GM12878 (cell line): Measurements from ENCODE around the gene UBE2J2. TPM values are rescaled to one million over a fixed set of nuclear protein-coding genes. Genes with fewer than 3 reads are reported as not detected.

Experiments used
- CEBPZ ChIP-seq: fragments of 150-350 bp; IDR thresholded peaks from 2 replicates; pipeline ENCODE4 v1.6.1; 2016; ENCODE audit warnings: low read depth, low read length
- FOS ChIP-seq: IDR thresholded peaks from 3 replicates; pipeline ENCODE4 v1.6.1; 2011; ENCODE audit warnings: borderline replicate concordance; ENCODE audit not compliant: insufficient read length; ENCODE audit errors: extremely low read depth
- NFYB ChIP-seq: IDR thresholded peaks from 2 replicates; pipeline ENCODE4 v1.6.1; 2011; ENCODE audit warnings: low read depth, mild to moderate bottlenecking, low read length, improper control_type of control experiment, moderate library complexity; ENCODE audit not compliant: insufficient read depth
- SMAD5 ChIP-seq: IDR thresholded peaks from 2 replicates; pipeline ENCODE4 v1.6.1; 2016; ENCODE audit warnings: antibody characterized with exemption, low read depth
- polyA plus RNA-seq, 11 experiments: library from polyadenylated mRNA; depleted of rRNA in 4 of 11; unstranded in 6 of 11; stranded (reverse) in 5 of 11; fragments of >200 nt; fragmentation: Nextera tagmentation in 4 of 11; fragmentation: Illumina TruSeq in 1 of 11; extraction: Ambion mirVana in 4 of 11; extraction: Trizol in 1 of 11; gene quantifications; 1 replicate in 1 of 11; 2 replicates in 10 of 11; pipeline versions ENCODE4 v1.2.1 to v1.2.3, GENCODE V29; 2011 to 2016; ENCODE audit warnings: inconsistent platforms in 2 of 11, missing spikeins in 2 of 11, low read depth in 1 of 11
- total RNA-seq, 4 experiments: library from RNA; depleted of rRNA in 3 of 4; stranded (reverse); fragments of >200 nt in 3 of 4; fragmentation: Illumina TruSeq in 1 of 4; extraction: Trizol in 1 of 4; gene quantifications; 2 replicates each; pipeline versions ENCODE4 v1.2.1 to v1.2.3, GENCODE V29; 2013 to 2021
- TF ChIP-seq, protein P1 (sequence below): fragments of 450-650 bp; formaldehyde crosslinking; IDR thresholded peaks from 2 replicates; pipeline ENCODE4 v1.5.0; 2022; ENCODE audit warnings: mild to moderate bottlenecking, missing genetic modification characterization

UBE2J2 gene
- total and polyA plus RNA-seq, 10 of the 15 experiments (the other 5 are each of a cell fraction or from before 2014, with no cell fraction given) = 0.72 to 70.5 (median 49.2) TPM

- TF ChIP-seq CEBPZ = no peak
- no peak for TF ChIP-seq FOS
- no peak for TF ChIP-seq SMAD5
- TF ChIP-seq, protein P1, sequence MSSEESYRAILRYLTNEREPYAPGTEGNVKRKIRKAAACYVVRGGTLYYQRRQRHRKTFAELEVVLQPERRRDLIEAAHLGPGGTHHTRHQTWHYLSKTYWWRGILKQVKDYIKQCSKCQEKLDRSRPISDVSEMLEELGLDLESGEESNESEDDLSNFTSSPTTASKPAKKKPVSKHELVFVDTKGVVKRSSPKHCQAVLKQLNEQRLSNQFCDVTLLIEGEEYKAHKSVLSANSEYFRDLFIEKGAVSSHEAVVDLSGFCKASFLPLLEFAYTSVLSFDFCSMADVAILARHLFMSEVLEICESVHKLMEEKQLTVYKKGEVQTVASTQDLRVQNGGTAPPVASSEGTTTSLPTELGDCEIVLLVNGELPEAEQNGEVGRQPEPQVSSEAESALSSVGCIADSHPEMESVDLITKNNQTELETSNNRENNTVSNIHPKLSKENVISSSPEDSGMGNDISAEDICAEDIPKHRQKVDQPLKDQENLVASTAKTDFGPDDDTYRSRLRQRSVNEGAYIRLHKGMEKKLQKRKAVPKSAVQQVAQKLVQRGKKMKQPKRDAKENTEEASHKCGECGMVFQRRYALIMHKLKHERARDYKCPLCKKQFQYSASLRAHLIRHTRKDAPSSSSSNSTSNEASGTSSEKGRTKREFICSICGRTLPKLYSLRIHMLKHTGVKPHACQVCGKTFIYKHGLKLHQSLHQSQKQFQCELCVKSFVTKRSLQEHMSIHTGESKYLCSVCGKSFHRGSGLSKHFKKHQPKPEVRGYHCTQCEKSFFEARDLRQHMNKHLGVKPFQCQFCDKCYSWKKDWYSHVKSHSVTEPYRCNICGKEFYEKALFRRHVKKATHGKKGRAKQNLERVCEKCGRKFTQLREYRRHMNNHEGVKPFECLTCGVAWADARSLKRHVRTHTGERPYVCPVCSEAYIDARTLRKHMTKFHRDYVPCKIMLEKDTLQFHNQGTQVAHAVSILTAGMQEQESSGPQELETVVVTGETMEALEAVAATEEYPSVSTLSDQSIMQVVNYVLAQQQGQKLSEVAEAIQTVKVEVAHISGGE = no peak
- TF ChIP-seq NFYB = no peak
Measured at GRCh38 chr1:1254667-1254998, 19.0 kb downstream of the UBE2J2 start (continued).
